GM21423 (cell line): ENCODE data around the gene SLC17A9.

Experiments
- ATAC-seq: cut with Tn5 transposase; IDR thresholded peaks from one replicate; pipeline ENCODE4 v1.9.1; 2021; ENCODE audit warnings: mild to moderate bottlenecking, moderate library complexity; ENCODE audit not compliant: unreplicated experiment

SLC17A9 gene

DNA sequence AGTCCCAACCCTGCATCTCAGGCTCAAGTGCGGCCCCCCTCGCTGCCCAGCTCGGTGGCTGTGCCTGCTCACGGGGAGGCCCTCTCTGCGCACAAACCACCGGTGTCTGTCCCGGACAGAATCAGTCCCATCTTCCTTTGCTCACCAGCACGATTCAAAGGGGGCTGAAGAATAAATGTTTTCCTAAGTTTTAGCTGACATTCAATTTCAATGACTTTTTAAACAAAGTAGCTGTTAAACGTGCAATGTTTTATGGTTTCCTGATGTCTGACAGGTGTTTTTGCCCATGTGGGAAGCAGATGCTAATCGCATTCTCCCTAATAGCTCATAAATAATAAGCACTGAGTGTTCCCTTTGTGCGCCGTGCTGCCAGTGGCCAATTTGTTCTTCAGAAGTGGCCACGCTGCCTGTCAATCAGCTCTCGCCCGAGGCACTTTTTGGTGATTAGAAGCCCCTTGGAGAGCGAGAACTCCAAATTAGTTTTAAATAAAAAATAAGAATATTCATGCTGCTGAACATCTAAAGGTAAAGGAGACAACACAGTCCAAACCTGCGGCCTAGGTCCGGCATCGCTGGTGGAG is 28.0 kb downstream of the SLC17A9 start:
- no peak for ATAC-seq

DNA sequence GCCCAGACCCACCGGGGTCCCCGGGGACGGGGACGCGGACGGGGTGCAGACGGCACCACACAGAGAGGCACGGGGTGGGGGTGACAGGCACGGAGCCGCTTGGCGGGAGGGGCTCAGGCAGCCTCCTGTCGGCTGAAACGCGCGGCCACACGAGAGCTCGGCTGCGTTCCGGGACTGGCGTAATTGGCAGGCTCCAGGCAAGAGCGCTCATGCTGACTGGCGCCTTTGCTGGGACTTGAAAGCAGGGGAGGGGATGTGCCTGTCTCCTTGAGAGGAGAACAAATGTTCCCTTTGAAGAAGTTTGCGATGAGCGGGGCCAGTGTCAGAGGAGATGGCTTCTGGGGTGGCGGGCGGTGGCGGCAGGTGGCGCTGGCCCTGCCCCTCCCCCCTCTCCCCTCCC is 28.5 kb downstream of the SLC17A9 start:
- no peak for ATAC-seq

DNA sequence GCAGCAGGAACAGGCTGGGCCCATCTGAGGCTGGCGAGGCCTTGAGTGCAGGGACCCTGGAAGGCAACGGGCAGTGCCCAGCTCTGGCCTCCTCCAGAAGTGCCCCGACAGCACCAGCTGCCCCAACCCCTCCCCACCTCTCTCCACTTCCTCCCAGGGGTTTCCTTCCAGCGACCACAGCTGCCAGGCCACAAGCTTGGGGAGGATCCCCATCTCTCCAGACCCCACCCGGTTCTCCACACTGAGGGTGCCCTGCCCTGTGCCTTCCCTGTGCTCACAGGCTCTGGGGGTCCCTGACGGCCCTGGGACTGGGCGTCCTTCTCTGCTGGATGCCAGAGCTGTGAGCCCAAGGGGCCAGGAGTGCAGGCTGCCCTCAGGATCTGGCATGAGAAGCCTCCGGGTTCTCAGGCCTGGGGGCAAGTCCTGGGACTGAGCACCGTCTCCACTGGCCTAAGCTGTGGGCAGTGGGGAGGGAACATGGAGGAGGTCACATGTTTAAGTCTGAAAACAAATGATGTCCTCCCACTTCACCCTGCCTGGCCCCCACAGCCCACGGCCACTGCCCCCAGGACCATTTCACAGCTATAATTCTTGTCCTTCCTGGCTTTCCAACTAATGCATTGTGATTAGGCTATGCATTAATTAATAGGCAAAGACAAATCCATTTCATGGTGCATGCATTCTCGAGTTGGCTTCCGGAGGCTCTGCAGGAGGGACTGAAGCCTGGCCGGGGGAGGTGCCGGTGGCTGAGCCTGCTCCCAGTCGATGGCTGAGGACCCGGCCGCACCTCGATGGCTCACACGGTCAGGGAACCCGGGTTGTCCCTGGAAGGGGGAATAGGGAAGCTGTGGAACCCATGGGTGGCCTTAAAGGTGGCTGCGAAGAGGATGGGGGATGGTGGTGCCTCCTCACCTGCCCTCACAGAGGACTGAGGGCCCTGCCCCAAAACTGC is 29.9 kb downstream of the SLC17A9 start:
- ATAC-seq, result no peak

DNA sequence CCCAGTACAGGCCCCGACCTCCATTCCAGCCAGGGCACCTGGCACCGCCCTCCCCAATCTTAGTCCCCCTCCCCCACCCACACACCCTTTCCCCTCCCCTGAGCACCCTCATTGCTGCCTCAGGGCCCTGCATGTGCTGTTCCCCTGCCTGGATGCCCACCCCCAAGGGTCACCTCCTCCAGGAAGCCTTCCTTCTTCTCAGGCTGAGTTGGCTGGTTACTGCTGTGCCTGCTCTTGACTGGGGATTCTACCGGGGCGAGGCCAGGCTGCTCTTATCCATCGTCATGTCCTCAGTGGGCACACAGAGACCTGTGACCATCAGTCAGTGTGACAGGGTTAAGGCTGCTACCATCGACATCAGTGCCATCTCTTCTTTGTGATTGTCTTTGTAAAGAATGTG is 30.7 kb downstream of the SLC17A9 start:
- ATAC-seq, result no peak

DNA sequence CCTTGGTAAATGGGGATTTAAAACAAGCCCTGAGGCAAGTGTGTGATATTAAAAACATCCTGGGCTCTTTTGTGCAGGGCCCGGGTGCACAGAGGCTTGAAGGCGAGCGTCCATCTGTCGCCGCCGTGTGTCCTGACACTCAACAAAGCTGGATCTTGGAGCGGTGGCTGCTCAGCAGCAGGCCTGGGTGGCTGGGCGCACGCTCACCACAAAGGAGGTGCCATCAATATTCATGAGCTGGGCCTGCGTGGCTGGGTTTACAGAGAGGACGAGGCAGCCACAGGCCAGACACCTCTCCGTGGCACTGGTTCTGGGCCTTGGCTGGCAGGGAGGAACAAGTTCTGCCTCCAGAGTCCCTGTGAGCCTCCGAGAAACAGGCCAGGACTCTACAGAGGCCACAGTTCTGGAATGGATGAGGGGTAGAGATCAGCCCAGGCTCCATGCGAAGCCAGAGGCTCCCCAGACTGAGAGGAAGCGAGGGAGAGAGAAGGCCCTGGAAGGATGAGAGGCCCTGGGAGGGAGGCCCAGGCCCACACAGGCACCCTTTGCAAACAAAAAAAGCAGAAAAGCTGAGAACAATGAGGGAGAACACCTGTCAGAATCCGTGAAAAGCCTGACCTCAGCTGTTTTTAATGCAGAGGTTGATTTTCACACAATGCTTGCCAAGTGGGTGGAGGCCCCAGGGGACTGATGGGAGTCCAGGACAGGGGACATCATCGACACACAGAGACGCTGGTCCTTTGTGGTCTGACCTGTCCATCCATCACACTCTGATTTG is 32.3 kb downstream of the SLC17A9 start:
- ATAC-seq, result no peak

DNA sequence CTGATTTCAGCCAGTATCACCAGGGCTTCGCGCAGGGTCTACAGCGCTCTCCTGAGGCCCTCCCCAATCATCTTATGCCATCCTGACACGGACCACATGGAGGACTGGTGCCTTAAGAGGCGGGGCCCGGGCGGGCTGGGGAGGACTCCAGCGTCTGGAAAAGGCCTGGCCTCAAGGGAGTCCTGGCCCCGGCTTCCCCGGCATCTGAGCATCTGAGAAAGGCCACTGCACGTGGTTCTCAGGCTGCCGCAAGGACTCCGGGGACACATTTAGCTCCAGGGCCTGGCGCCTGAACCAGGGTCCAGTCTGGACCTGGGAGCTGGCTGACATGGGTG is 32.9 kb downstream of the SLC17A9 start:
- no peak for ATAC-seq

DNA sequence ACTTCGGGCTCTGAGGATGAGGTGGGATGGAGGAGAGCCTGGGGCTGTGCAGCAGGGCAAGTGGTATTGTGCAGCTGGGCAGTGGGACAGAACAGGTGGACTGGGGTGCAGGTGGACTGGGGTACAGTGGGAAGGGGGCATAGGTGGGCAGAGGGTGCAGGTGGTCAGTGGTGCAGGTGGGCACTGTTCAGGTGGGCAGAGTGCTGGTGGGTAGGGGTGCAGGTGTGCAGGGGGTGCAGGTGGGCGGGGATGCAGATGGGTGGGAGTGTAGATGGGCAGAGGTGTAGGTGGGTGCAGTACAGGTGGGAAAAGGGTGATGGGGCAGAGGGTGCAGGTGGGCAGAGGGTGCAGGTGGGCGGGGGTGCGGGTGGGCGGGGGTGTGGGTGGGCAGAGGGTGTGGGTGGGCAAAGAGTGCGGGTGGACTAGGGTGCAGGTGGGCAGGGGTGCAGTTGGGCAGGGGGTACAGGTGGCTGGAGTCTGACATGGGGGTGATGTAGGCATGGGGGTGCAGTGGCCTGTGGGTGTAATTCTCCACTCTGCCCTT is 33.8 kb downstream of the SLC17A9 start:
- ATAC-seq, result no peak

DNA sequence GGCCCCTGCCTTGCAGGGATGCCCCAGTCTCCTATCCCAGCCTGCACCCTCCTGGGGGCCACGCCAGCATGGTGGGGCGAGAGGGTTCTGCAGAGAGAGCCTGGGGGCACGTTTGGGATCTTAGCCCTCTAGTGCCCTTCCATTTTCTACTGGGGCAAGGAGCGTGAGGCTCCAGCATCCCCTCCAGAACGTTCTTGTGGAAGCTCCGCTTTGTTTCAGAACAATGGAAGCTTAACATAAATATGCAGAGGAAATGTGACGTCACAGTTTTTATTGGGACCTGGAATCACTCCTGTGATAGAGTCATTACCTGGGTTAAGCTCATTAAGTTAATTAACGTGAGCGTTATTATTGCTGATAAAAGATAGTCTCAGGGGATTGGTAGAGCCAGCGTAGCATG is 34.6 kb downstream of the SLC17A9 start:
- ATAC-seq, result no peak

DNA sequence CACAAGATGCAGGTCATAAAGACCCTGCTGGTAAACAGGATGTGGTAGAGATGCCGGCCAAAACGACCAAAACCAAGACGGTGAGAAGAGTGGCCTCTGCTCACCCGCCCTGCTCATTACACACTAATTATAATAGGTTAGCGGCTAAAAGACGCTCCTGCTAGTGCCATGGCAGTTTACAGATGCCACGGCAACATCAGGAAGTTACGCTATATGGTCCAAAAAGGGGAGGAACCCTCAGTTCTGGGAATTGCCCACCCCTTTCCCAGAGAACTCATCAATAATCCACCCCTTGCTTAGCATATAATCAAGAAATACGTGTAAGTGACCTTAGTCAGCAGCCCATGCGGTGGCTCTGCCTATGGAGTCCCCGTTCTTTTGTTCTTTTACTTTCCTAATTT is 36.7 kb downstream of the SLC17A9 start:
- no peak for ATAC-seq

DNA sequence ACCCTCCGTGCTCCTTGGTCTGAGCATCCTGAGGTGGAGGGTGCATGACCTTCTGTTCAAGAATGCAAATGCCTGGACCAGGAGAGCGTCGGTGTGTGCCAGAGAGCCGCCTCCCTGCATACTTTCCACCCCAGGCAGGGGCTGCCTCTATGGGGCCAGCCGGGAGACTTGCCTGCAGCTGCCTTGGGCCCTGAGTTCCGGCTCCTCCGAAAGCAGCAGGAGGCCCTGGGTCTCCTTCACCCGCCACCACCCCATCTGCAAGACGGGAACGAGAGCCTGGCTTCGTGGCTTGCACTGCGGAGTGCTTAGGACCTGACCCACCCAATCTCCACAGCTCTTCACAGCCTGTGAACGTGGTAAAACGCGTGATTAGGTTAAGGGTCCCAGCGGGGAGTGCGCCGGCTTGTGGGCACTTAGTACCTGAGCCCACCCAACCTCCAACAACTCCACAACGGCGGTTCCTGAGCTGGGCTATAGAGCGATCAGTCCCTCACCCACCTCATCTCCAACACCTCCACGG is 37.9 kb downstream of the SLC17A9 start:
- no peak for ATAC-seq

DNA sequence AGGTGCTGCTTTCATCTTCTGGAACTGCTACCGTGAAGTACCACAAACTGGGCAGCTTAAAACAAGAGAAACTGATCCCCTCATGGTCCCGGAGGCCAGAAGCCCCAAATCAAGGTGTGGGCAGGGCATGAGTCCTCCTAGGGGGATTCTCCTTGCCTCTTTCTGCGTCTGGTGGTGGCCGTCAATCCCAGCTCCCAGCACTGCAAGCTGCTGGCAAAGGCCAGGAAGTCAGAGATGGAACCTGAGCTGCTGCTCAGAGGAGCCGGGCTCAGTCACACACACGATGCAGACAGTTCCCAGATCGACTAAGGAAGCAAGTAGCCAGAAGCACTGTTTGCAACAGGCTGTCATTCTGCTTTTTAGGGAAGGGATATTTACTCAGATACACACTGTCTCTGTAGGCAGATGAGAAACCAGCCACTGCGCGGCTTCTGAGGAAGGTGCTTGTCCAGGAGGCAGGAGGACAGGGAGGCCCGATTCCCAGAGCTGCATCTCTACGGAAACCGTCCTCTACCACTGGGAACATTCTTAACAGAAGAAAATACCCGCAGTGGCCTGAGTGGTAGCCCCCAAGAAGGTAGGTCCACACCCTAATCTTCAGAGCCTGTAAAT is 38.8 kb downstream of the SLC17A9 start:
- no peak for ATAC-seq

DNA sequence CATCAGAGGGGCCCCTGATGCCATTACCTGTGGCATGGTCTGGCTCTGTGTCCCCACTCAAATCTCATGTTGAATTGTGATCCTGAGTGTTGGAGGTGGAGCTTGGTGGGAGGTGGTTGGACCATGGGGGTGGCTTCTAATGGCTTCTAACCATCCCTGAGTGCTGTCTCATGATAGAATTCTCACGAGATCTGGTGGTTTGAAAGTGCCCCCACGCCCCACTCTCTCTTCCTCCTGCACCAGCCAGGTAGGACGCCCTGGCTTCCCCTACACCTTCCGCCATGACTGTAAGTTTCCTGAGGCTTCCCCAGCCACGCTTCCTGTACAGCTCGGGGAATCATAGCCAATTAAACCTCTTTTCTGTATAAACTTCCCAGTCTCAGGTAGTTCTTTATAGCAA is 39.4 kb downstream of the SLC17A9 start:
- ATAC-seq, result no peak

DNA sequence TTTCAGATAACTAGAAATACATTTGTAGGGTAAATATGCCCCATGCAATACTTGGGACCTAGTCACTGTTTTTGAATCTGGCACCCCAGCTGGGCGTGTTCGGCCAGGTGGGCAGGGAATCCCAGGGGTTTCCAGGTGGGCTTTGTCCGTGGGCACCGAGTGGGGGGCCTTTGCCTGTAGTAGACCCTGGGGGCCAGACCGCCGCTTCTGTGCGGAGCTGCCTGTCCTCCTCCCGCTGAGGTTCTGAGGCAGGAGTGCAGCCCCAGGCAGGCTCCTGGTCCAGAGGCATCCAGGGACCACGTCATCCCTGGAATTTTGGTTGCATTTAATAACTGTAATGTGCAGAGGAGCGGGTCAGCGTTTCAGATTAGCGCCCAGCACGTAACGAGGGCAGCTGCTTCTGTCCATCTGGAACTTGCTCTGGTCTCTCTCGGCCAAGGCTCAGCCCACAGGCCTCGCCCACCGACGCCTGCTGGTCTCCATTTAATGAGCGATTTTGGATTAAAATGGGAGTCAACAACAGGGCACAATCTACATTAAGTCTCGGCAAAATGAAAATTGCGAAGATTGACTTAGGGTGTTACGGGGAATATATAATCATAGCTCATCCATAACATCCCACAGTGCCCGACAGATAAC is 41.5 kb downstream of the SLC17A9 start:
- ATAC-seq, result no peak

DNA sequence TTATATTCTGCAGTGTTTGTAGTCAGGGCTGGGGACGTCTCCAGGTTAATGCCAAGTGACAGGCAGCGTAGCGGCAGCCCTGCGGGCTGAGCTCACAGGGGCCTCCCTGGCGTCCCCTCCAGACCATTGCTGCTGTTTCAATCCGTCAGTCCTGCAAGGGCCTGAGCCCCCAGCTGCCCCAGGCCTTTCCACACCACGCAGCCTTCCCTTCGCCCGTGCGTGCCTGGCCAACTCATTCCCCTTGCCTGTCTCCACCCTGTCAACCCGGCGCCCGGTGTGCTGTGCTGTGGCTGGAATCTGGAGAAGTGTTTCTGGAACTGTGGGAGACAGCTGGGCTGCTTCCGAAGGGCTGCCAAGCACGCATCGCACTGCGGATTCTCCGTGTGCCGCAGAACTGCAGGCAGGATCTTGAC is 42.4 kb downstream of the SLC17A9 start:
- ATAC-seq, result no peak

DNA sequence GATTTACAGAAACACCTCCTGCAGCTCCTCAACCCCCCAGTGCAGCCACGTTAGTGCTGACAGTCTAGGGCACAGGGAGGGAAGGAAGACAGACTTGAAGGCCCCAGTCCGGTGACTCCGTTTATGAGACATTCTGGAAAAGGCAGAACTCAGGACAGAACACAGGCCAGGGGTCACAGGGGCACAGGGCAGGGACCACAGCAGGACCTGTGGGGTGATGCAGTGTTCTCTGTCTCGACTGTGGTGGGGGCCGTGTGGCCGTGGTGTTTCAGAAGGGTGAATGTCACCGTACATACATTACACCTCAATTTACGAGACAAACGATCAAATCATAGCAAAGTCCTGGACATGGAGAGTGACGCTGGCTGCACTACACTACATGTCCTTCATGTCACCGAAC is 43.0 kb downstream of the SLC17A9 start:
- ATAC-seq, result no peak

DNA sequence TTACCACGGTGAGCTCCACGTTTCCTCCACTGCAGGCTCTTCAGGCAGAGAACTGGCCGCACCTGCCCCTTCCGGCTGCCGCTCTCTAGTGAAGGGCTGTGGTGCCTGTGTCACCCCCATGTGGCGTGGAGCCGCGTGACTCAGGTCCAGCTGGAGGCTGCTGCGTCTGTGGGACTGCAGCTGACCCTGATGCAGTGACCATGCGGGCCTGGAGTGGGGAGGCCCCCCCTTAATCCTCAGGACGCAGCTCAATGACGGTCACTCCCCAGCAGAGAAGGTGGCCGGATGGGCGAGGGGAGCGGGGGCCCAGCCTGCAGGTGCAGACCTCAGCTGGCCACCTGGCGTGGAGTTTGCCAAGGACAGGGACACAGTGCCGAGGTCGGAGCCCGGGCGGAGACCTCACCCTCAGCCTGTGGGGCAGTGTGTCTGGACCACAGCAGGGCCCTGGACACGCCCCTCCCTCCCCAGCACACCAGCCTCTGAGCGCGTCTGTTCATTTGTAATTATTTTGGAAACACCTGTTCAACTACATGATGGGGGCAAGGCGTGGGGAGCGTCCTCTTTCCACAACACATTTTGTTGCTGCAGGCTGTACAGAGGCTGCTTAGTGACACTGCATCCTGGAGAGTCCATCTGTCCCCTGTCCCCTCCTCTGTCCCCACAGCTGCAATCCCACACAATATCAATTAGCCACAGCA is 43.5 kb downstream of the SLC17A9 start:
- ATAC-seq, result no peak

DNA sequence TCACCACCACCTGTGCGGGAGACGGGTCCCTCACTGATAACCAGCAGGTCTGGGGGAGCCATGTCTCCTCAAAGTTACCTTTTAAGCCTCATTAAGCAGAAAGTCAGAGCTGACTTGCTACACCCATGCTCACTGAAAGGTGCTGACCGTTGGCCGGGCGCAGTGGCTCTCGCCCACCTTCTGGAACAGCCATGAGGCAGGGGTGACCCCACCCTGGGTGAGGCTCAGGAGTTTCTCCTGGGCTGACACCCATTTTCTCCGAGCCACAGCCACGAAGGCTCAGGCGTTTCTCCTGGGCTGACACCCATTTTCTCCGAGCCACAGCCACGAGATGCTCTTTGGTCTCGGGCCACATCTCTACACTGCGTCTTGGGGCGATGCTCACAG is 44.1 kb downstream of the SLC17A9 start:
- no peak for ATAC-seq

DNA sequence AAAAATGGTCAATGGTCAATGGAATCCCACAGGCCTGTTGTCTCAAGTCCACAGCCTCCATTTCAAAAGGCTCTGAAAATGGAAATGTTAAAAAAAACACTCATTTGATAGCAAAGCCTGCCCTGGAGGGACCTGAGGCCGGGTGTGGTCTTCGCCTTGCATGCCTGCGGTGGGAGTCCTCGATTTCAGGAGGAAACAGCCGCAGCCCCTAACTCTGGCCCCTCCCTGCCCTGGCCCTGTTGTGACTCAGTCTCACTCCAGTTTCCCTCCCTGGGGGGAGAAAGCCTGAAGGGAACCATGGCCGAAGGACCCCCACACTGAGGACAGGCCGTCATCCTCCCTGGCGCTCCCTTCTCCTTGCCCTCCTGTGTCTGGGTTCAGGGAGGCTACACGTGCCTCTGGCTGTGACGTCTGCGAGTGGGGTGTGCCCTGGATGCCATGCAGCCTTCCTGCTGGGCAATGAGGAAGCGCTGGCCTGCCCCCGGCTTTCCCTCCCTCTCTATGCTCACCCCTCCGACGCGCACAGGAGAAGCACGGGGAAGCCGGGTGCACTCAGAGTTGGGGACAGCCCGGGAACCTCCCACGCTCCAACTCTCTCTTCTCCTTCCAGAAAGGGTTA is 45.0 kb downstream of the SLC17A9 start:
- ATAC-seq, result no peak

DNA sequence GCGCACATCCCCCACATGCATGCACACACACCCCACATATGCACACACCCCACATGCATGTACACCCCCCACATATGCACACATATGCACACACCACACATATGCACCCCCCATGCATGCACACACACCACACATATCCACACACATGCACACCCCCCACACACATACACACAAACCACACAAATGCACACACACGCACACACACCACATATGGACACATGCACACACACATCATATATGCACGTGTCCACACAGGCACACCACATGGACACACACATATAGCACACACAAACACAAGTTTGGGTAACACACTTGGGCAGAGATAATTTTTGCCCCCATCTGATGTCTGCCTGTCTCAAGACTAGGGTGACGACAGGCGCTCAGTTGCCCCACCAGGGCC is 45.9 kb downstream of the SLC17A9 start:
- ATAC-seq, result no peak
